SK-N-SH treated with all-trans-retinoic acid at 6 μM for 48 hours (cell line): Measurements from ENCODE around the gene EIF2S1.

Experiments used
- PPARA ChIP-seq: fragments of 250-450 bp; sonication (Bioruptor Pico); IDR thresholded peaks from 2 replicates; pipeline ENCODE4 v1.5.0; 2020; ENCODE audit warnings: mild to moderate bottlenecking, borderline replicate concordance
- SNAI2 ChIP-seq: fragments of 250-450 bp; sonication (Bioruptor Pico); IDR thresholded peaks from 2 replicates; pipeline ENCODE4 v1.5.0; 2020; ENCODE audit warnings: mild to moderate bottlenecking, moderate library complexity
- TCF4 ChIP-seq: fragments of 250-450 bp; sonication (Bioruptor Pico); IDR thresholded peaks from 2 replicates; pipeline ENCODE4 v1.8.0; 2021; ENCODE audit warnings: mild to moderate bottlenecking, moderate library complexity, borderline replicate concordance
- TOX ChIP-seq: fragments of 250-450 bp; sonication (Bioruptor Pico); IDR thresholded peaks from 2 replicates; pipeline ENCODE4 v1.8.0; 2021; ENCODE audit warnings: mild to moderate bottlenecking, moderate library complexity, borderline replicate concordance
- ZFP30 ChIP-seq: fragments of 450-650 bp; formaldehyde crosslinking; IDR thresholded peaks from 2 replicates; pipeline ENCODE4 v1.5.0; 2022; ENCODE audit warnings: mild to moderate bottlenecking, moderate library complexity
- ZNF8 ChIP-seq: fragments of 450-650 bp; formaldehyde crosslinking; IDR thresholded peaks from 2 replicates; pipeline ENCODE4 v1.5.0; 2020; ENCODE audit warnings: mild to moderate bottlenecking, moderate library complexity
- TF ChIP-seq, protein P1 (sequence below): fragments of 250-450 bp; sonication (Bioruptor Pico); IDR thresholded peaks from 2 replicates; pipeline ENCODE4 v1.5.0; 2020; ENCODE audit warnings: mild to moderate bottlenecking, moderate library complexity

DNA sequence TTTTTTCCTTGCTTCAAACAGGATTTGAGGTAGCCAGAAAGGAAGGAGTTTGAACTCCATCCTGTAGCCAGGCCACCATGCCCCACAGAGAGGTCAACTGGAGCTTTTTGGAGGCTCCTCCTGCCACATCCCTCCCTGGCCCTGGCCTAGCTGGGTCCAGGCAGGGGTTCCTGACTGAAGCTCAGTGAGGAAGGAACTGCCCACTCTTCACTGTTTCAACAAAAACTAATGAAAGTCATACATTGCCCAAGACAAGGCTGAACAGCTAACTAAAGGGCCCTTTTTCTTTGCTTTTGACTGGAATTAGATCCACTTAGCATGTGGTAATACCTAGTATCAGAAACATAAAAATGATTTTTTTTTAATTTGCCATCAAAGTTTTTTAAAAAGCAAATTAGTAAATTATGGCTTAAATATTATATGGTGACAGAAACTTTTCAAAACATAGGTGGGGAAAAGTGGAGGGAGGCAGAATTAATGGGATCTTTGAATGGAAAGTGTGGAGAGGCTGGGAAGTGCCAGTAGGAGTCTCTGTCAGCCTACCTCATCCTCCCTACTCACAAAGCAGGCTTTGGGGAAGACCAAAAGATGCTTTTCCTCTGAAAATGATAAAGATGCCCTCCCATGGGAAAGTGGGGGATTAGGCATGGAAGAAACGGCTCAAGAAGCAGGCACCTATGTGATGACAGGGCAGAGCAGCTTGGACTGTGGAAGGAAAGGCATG, 29.8 kb downstream of the EIF2S1 start:
- TF ChIP-seq SNAI2 = no peak
- no peak for TF ChIP-seq TOX (CRISPR knock-in tag)
- TF ChIP-seq PPARA (CRISPR knock-in tag) = no peak
- TF ChIP-seq ZNF8 (CRISPR knock-in tag) = no peak
- TF ChIP-seq ZFP30 (CRISPR knock-in tag) = no peak
- TF ChIP-seq TCF4 (CRISPR knock-in tag) = no peak
- TF ChIP-seq, protein P1, sequence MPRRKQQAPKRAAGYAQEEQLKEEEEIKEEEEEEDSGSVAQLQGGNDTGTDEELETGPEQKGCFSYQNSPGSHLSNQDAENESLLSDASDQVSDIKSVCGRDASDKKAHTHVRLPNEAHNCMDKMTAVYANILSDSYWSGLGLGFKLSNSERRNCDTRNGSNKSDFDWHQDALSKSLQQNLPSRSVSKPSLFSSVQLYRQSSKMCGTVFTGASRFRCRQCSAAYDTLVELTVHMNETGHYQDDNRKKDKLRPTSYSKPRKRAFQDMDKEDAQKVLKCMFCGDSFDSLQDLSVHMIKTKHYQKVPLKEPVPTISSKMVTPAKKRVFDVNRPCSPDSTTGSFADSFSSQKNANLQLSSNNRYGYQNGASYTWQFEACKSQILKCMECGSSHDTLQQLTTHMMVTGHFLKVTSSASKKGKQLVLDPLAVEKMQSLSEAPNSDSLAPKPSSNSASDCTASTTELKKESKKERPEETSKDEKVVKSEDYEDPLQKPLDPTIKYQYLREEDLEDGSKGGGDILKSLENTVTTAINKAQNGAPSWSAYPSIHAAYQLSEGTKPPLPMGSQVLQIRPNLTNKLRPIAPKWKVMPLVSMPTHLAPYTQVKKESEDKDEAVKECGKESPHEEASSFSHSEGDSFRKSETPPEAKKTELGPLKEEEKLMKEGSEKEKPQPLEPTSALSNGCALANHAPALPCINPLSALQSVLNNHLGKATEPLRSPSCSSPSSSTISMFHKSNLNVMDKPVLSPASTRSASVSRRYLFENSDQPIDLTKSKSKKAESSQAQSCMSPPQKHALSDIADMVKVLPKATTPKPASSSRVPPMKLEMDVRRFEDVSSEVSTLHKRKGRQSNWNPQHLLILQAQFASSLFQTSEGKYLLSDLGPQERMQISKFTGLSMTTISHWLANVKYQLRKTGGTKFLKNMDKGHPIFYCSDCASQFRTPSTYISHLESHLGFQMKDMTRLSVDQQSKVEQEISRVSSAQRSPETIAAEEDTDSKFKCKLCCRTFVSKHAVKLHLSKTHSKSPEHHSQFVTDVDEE (CRISPR knock-in tag) = no peak
